Neural crest cell (in vitro differentiated cells): Measurements from ENCODE around the gene RBFOX1. TPM values are rescaled to one million over a fixed set of nuclear protein-coding genes. Genes with fewer than 3 reads are reported as not detected.

Experiments used
- DNase-seq: peaks from one replicate; pipeline ENCODE4 v3.0.0; 2021; ENCODE audit warnings: low read depth, mixed read lengths, low spot score
- H3K27ac Mint-ChIP-seq: one replicate; pipeline ENCODE4 v1.8.0; 2021; ENCODE audit warnings: mild to moderate bottlenecking, mixed read lengths; ENCODE audit not compliant: unreplicated experiment
- H3K27me3 Mint-ChIP-seq: 2 replicates; pipeline ENCODE4 v1.8.0; 2021; ENCODE audit warnings: low read depth, mild to moderate bottlenecking, mixed read lengths
- H3K36me3 Mint-ChIP-seq: 2 replicates; pipeline ENCODE4 v1.8.0; 2021; ENCODE audit warnings: low read depth, mild to moderate bottlenecking, mixed read lengths
- H3K4me1 Mint-ChIP-seq: 2 replicates; pipeline ENCODE4 v1.8.0; 2021; ENCODE audit warnings: mixed read lengths
- H3K4me3 Mint-ChIP-seq: one replicate; pipeline ENCODE4 v1.8.0; 2021; ENCODE audit warnings: mild to moderate bottlenecking, mixed read lengths
- H3K9me3 Mint-ChIP-seq: 2 replicates; pipeline ENCODE4 v1.8.0; 2021; ENCODE audit warnings: mixed read lengths
- total RNA-seq: library from RNA; stranded (reverse); gene quantifications from 2 replicates; pipeline ENCODE4 v1.2.1, GENCODE V29; 2021
- TF ChIP-seq, protein P1 (sequence below): fragments of 200-600 bp; sonication (generic); conservative IDR thresholded peaks from 2 replicates; pipeline ENCODE4 v1.5.0; 2021; ENCODE audit warnings: antibody characterized with exemption, mild to moderate bottlenecking

The RBFOX1 gene
- total RNA-seq, 1 donor from 2014 or later: 1.4 TPM

DNA sequence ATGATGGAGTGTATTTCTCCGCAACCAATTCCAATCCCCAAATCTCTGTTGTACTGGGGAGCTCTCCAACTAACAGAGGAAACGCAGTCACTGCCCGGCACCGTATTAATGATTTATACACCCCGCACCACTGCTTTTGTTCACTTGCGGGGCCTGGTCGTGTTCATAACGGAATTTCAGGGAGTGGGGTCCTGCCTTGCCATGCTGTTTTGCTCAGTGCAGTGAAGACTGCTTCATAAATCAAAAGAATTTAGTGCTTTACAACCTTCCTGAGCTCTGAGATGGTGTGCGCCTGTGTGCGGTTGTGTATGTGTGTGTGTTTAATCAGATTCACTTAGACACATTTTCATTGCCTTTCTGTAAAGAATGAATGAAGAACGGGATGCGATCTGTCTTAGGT, 18.5 kb upstream of the RBFOX1 start:
- Mint-ChIP-seq H3K4me1 (peaks cover 13% of the 10 kb centered on the region), H3K4me3 (no peak overlapping the region), H3K36me3 (no peaks in the 10 kb centered on the region), H3K27ac (no peak overlapping the region), H3K9me3 (no peaks in the 10 kb centered on the region), H3K27me3 (peaks cover under 1% of the 10 kb centered on the region)
- TF ChIP-seq, protein P1, sequence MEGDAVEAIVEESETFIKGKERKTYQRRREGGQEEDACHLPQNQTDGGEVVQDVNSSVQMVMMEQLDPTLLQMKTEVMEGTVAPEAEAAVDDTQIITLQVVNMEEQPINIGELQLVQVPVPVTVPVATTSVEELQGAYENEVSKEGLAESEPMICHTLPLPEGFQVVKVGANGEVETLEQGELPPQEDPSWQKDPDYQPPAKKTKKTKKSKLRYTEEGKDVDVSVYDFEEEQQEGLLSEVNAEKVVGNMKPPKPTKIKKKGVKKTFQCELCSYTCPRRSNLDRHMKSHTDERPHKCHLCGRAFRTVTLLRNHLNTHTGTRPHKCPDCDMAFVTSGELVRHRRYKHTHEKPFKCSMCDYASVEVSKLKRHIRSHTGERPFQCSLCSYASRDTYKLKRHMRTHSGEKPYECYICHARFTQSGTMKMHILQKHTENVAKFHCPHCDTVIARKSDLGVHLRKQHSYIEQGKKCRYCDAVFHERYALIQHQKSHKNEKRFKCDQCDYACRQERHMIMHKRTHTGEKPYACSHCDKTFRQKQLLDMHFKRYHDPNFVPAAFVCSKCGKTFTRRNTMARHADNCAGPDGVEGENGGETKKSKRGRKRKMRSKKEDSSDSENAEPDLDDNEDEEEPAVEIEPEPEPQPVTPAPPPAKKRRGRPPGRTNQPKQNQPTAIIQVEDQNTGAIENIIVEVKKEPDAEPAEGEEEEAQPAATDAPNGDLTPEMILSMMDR: no peak
- no peak for DNase-seq

DNA sequence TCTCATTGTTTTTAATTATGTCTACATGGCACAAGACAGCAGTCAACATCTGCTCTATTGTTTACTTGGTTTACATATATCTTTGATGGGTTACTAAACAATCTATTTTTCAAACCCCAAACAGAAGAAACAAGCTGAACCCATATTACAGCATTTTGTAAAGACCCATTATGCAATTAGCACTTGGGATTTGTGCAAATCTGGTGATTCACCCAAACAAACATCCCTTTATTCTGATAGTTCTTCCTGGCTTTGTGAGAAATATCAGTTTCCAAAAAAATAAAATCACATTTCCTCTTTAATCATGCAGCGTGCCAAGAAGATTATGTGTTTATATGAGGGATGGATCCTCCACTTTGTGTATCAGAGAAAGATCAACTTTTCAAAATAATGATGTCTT, 16.8 kb upstream of the RBFOX1 start:
- Mint-ChIP-seq H3K9me3 (no peaks in the 10 kb centered on the region), H3K4me3 (no peak overlapping the region), H3K4me1 (peaks cover 16% of the 10 kb centered on the region), H3K27me3 (no peaks in the 10 kb centered on the region), H3K27ac (no peak overlapping the region), H3K36me3 (no peaks in the 10 kb centered on the region)
- TF ChIP-seq, protein P1: no peak
- DNase-seq: no peak

DNA sequence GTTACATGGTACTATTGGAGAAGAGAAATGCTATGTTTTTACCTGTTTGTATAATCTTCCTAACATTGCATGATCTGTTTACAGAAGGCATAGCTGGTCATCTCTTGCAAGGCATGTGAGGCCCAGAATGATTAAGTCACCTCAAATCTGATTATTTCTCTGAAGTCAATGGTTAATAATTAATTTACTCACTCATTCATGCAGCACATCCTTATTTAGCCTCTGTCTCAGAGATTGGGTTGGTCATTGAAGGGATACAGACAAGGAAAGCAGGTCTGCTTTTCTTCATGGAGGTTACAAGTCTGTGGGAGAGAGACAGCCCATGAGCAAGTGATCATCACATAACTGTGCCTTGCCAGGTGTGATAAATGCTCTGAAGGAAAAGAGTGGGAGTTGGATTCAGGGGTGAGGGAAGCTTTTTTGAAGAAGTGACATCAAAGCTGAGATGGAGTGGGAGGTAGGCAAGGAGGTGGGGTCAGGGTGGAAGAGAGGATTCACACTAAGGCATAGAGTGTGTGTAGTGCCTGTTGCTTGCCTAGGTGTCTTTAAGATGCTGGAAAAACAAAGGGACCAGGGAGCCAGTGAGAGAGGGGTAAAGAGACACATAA, 16.3 kb upstream of the RBFOX1 start:
- TF ChIP-seq, protein P1: no peak
- no peak overlapping the region for H3K4me3 Mint-ChIP-seq
- peaks cover 16% of the 10 kb centered on the region for H3K4me1 Mint-ChIP-seq
- H3K9me3 Mint-ChIP-seq: no peaks in the 10 kb centered on the region
- no peaks in the 10 kb centered on the region for H3K36me3 Mint-ChIP-seq
- H3K27me3 Mint-ChIP-seq: no peaks in the 10 kb centered on the region
- no peak for DNase-seq
- no peak overlapping the region for H3K27ac Mint-ChIP-seq

DNA sequence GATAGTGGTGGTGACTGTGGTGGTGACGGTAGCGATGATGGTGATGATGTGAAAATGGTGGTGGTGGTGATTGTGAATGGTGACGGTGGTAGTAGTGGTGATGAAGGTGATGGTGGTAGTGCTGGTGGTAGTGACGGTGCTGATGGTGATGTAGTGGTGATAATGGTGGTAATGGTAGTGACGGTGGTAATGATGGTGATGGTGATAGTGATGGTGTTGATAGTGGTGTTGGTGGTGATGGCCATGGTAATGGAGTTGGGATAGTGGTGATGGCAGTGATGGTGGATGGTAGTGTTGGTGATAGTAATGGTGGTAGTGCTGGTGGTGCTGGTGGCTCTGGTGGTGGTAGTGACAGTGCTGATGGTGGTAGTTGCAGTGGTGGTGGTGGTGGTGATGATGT, 14.7 kb upstream of the RBFOX1 start:
- peaks cover 2% of the 10 kb centered on the region for H3K27me3 Mint-ChIP-seq
- H3K36me3 Mint-ChIP-seq: no peaks in the 10 kb centered on the region
- H3K27ac Mint-ChIP-seq: no peak overlapping the region
- no peaks in the 10 kb centered on the region for H3K9me3 Mint-ChIP-seq
- peaks cover 16% of the 10 kb centered on the region for H3K4me1 Mint-ChIP-seq
- no peak for DNase-seq
- TF ChIP-seq, protein P1: no peak
- H3K4me3 Mint-ChIP-seq: no peak overlapping the region

DNA sequence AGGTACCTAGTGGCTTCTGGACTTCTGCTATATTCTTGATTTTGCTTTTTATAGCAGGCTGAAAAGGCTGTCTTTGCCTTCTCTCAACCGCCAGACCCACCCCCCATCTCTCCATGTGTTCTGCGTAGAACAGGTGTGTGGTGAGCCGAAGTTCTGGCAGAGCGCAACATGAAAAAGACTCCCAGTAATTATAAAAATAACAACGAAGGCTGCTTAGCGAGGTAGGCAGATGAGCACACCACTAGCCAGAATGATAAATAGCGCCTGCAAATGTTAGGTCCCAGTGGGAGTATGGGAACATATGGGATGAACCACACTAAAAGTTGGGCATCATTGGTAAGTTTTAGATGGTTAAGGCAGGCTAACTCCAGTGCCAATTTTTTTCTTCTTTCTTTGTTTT, 14.0 kb upstream of the RBFOX1 start:
- TF ChIP-seq, protein P1: no peak
- no peak overlapping the region for H3K4me3 Mint-ChIP-seq
- peaks cover 3% of the 10 kb centered on the region for H3K9me3 Mint-ChIP-seq
- H3K27ac Mint-ChIP-seq: no peak overlapping the region
- peaks cover 16% of the 10 kb centered on the region for H3K4me1 Mint-ChIP-seq
- H3K27me3 Mint-ChIP-seq: peaks cover 2% of the 10 kb centered on the region
- H3K36me3 Mint-ChIP-seq: no peaks in the 10 kb centered on the region
- no peak for DNase-seq

DNA sequence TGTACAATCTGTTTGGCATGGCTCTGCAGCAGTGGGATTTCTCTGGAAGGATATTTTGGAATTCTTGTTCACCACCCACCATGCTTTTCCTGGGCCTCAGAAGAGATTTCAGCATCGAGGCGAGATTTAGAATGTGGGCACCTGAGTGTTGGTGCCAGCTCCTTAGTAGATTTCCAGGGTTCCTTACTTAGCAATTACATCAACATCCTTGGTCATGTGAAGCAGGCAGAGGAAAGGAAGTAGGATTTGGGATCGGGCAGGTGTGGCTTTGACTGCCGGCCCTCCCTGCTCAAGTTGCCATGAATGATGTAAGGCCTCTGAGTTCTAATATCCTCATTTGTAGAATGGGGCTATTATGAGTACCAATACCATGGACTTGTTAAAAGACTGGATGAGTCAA, 13.1 kb upstream of the RBFOX1 start:
- peaks cover 3% of the 10 kb centered on the region for H3K9me3 Mint-ChIP-seq
- no peak for DNase-seq
- no peaks in the 10 kb centered on the region for H3K36me3 Mint-ChIP-seq
- H3K27me3 Mint-ChIP-seq: peaks cover 2% of the 10 kb centered on the region
- H3K4me1 Mint-ChIP-seq: peaks cover 18% of the 10 kb centered on the region
- H3K27ac Mint-ChIP-seq: no peak overlapping the region
- TF ChIP-seq, protein P1: no peak
- H3K4me3 Mint-ChIP-seq: no peak overlapping the region
